Neural crest cell (in vitro differentiated cells): ENCODE results near the gene MRPL55. TPM values are rescaled to one million over a fixed set of nuclear protein-coding genes. Genes with fewer than 3 reads are reported as not detected.

Experiments used
- DNase-seq: peaks from one replicate; pipeline ENCODE4 v3.0.0; 2021; ENCODE audit warnings: low read depth, mixed read lengths, low spot score
- H3K27ac Mint-ChIP-seq: one replicate; pipeline ENCODE4 v1.8.0; 2021; ENCODE audit warnings: mild to moderate bottlenecking, mixed read lengths; ENCODE audit not compliant: unreplicated experiment
- H3K27me3 Mint-ChIP-seq: 2 replicates; pipeline ENCODE4 v1.8.0; 2021; ENCODE audit warnings: low read depth, mild to moderate bottlenecking, mixed read lengths
- H3K36me3 Mint-ChIP-seq: 2 replicates; pipeline ENCODE4 v1.8.0; 2021; ENCODE audit warnings: low read depth, mild to moderate bottlenecking, mixed read lengths
- H3K4me1 Mint-ChIP-seq: 2 replicates; pipeline ENCODE4 v1.8.0; 2021; ENCODE audit warnings: mixed read lengths
- H3K4me3 Mint-ChIP-seq: one replicate; pipeline ENCODE4 v1.8.0; 2021; ENCODE audit warnings: mild to moderate bottlenecking, mixed read lengths
- H3K9me3 Mint-ChIP-seq: 2 replicates; pipeline ENCODE4 v1.8.0; 2021; ENCODE audit warnings: mixed read lengths
- CTCF ChIP-seq: fragments of 200-600 bp; sonication (generic); conservative IDR thresholded peaks from 2 replicates; pipeline ENCODE4 v1.5.0; 2021; ENCODE audit warnings: antibody characterized with exemption, mild to moderate bottlenecking
- total RNA-seq: library from RNA; stranded (reverse); gene quantifications from 2 replicates; pipeline ENCODE4 v1.2.1, GENCODE V29; 2021

The MRPL55 gene
- total RNA-seq, 1 donor from 2014 or later, result 67.3 TPM

GRCh38 chr1:228108742-228109072 is 392 bp downstream of the MRPL55 start:
- no peaks in the 10 kb centered on the region for H3K9me3 Mint-ChIP-seq
- peaks cover 3% of the 10 kb centered on the region for H3K36me3 Mint-ChIP-seq
- peaks cover 12% of the 10 kb centered on the region for H3K27me3 Mint-ChIP-seq
- H3K4me1 Mint-ChIP-seq, result peaks cover 30% of the 10 kb centered on the region
- H3K4me3 Mint-ChIP-seq, result peak overlapping the region; percentile 98
- DNase-seq, result no peak
- no peak for TF ChIP-seq CTCF
- peak overlapping the region; percentile 94 for H3K27ac Mint-ChIP-seq

GRCh38 chr1:228108055-228108690 is 926 bp downstream of the MRPL55 start:
- H3K27ac Mint-ChIP-seq, result no peak overlapping the region
- TF ChIP-seq CTCF, result no peak
- peaks cover 14% of the 10 kb centered on the region for H3K27me3 Mint-ChIP-seq
- peak overlapping the region; percentile 98 for H3K4me3 Mint-ChIP-seq
- H3K36me3 Mint-ChIP-seq, result peaks cover 3% of the 10 kb centered on the region
- H3K9me3 Mint-ChIP-seq, result no peaks in the 10 kb centered on the region
- no peak for DNase-seq
- H3K4me1 Mint-ChIP-seq, result peaks cover 33% of the 10 kb centered on the region

GRCh38 chr1:228107636-228108035 is 1.5 kb downstream of the MRPL55 start:
- peaks cover 16% of the 10 kb centered on the region for H3K27me3 Mint-ChIP-seq
- no peak for TF ChIP-seq CTCF
- H3K4me1 Mint-ChIP-seq, result peaks cover 35% of the 10 kb centered on the region
- no peak overlapping the region for H3K27ac Mint-ChIP-seq
- no peak for DNase-seq
- peak overlapping the region; percentile 98 for H3K4me3 Mint-ChIP-seq
- no peaks in the 10 kb centered on the region for H3K9me3 Mint-ChIP-seq
- peaks cover 3% of the 10 kb centered on the region for H3K36me3 Mint-ChIP-seq

GRCh38 chr1:228106800-228107054 is 2.4 kb downstream of the MRPL55 start:
- no peak for DNase-seq
- H3K27ac Mint-ChIP-seq, result no peak overlapping the region
- peaks cover 3% of the 10 kb centered on the region for H3K36me3 Mint-ChIP-seq
- H3K4me3 Mint-ChIP-seq, result peak overlapping the region; percentile 78
- no peaks in the 10 kb centered on the region for H3K9me3 Mint-ChIP-seq
- H3K4me1 Mint-ChIP-seq, result peaks cover 35% of the 10 kb centered on the region
- H3K27me3 Mint-ChIP-seq, result peaks cover 16% of the 10 kb centered on the region
- no peak for TF ChIP-seq CTCF

GRCh38 chr1:228105996-228106799 is 2.9 kb downstream of the MRPL55 start:
- Mint-ChIP-seq H3K9me3 (no peaks in the 10 kb centered on the region), H3K36me3 (peaks cover 3% of the 10 kb centered on the region), H3K27me3 (peaks cover 16% of the 10 kb centered on the region), H3K4me1 (peaks cover 40% of the 10 kb centered on the region), H3K27ac (no peak overlapping the region), H3K4me3 (peak overlapping the region; percentile 78)
- TF ChIP-seq CTCF, result no peak
- no peak for DNase-seq
